Fibroblast of skin of back (primary cell): ENCODE results near the gene GSC2.

Experiments used
- DNase-seq: peaks from one replicate; pipeline ENCODE4 v3.0.0-alpha.2; 2013

Gene GSC2

GRCh38 chr22:19132693-19133400, 17.2 kb downstream of the GSC2 start:
- no peak for DNase-seq

- DNase-seq: no peak
Measured at GRCh38 chr22:19132153-19132552, 17.9 kb downstream of the GSC2 start.

DNA sequence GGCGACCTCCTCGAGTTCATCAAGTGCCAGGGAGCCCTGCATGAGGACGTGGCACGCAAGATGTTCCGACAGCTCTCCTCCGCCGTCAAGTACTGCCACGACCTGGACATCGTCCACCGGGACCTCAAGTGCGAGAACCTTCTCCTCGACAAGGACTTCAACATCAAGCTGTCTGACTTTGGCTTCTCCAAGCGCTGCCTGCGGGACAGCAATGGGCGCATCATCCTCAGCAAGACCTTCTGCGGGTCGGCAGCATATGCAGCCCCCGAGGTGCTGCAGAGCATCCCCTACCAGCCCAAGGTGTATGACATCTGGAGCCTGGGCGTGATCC, 18.4 kb downstream of the GSC2 start:
- DNase-seq: no peak

DNA sequence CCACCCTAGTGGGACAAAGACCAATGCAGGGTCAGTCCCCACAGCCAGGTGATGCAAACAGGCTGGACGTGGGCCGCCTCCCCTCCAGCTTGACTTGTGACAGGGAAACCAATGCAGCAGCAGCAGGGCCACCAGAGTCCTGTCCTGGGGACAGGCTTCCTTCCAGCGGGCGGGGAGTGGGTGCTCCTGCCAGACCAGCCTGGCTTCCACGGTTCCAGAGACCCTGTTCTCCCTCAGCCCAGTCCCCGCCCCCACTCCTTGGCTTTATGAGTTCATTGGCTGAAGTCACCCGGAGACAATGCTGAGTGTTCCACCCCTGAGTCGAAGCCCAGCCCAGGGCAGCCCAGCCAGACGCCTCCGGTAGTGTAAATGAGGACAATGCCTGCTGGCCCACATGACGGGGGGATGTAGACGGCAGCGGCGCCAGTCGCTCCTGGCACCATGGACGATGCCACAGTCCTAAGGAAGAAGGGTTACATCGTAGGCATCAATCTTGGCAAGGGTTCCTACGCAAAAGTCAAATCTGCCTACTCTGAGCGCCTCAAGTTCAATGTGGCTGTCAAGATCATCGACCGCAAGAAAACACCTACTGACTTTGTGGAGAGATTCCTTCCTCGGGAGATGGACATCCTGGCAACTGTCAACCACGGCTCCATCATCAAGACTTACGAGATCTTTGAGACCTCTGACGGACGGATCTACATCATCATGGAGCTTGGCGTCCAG, 19.0 kb downstream of the GSC2 start, which contains the start of gene TSSK2:
Gene TSSK2 (plus strand): TSS at position 350 of the 726 bp plus-strand sequence. CDS start 92 bp downstream, at position 442.
- DNase-seq: no peak

DNA sequence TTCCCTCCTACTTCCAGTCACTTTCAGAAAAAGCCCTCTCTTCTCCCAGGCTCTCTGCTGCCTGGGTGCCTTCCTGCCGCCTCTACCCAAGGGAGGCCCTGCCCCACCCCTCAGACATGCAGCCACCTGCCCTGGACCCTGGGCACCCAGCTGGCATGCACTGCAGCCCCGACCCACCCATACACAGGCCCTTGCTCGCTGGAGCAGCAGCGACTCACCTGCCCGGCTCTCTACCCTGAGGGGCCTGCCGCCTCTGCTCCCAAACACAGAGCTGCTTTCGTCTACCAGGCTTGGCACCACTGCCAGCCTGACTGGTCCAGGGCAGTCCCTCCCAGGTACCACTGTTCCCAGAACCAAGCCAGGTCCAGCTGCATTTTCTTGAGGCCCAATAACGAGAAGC, 20.2 kb downstream of the GSC2 start:
- no peak for DNase-seq

DNA sequence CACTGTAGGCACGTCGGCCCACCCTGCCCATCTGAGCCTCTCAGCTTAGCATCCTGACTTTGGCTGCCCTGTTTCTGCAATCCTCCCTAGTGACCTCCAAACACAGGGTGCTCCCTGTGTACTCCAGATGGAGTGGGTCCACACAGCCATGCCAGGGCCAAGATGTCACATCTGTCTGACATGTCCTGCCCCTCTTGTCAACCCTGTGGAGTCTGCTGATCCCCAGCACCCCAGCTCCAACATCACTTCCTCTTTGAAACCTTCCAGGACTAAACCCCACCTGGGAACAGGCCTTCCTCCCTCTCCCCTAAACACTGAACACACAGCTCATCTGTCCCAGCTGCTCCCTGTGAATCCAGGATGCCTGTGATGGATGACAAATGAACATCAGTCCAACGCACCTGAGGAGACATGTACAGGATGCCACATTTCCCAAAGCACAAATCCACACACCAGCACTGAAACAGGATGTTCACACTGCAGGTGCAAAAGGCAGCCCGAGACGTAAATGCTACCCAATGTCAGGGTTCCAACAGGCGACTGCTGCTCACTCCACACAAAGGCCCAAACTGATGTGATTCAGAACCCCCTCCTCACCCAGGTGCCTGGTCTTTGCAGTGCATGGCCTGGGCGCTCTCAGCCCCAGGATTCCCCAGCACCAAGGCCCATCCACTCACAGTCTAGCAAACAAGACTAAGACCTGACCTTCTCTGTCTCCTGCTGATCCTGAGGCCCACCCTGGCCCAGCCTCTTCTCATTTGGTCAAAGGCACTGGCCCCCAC, 21.0 kb downstream of the GSC2 start:
- no peak for DNase-seq

DNA sequence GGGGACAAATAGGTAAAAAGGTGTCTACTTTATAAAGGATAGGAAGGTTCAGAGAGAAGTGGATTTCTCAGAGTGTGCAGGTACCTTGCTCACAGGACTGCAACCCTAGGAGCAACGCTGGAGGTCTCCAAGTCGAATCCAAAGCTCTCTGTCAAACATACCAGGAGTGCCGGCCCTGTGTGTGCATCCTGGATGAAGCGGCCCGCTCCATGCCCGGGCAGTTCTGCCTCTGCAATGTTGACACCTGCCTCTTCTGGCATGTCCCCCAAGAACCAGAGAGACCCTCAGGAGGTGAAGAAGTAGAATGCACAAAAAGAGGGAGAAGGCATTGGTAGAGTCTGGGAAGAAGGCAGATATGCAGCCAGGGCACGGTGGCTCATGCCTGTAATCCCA, 22.1 kb downstream of the GSC2 start:
- no peak for DNase-seq

DNA sequence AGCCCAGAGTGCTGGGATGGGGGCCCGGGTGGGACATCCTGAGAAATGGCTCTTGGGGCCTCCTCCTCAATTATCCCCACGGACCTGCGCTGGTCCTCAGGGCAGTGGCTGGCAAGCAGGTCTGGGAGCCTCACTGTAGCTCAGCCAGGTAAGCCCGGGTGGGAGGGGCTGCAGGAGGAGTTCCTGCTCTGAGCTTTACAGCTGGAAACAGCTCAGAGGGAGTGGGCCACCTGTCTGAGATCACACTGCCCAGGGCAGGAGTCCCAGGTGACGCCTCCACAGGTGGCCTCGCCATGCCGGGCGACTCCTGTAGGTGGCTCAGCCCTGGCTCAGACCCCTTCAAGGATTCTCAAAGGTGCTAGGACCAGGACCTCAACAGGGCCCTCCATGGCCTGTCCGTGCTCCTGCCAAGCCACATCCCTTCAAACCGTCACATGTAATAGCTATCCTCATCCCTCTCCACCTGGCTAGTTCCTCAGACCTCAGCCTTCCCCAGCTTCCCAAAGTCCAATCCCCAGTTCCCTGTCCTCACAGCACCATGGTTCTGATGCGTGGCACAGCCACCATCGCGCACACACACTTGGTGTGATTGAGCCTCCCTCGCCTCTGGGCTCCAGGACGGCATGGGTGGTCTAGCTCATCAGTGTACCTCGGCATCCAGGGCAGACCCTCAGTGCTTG, 22.6 kb downstream of the GSC2 start:
- DNase-seq: no peak

GRCh38 chr22:19126309-19127273, 23.5 kb downstream of the GSC2 start:
- DNase-seq: no peak

DNA sequence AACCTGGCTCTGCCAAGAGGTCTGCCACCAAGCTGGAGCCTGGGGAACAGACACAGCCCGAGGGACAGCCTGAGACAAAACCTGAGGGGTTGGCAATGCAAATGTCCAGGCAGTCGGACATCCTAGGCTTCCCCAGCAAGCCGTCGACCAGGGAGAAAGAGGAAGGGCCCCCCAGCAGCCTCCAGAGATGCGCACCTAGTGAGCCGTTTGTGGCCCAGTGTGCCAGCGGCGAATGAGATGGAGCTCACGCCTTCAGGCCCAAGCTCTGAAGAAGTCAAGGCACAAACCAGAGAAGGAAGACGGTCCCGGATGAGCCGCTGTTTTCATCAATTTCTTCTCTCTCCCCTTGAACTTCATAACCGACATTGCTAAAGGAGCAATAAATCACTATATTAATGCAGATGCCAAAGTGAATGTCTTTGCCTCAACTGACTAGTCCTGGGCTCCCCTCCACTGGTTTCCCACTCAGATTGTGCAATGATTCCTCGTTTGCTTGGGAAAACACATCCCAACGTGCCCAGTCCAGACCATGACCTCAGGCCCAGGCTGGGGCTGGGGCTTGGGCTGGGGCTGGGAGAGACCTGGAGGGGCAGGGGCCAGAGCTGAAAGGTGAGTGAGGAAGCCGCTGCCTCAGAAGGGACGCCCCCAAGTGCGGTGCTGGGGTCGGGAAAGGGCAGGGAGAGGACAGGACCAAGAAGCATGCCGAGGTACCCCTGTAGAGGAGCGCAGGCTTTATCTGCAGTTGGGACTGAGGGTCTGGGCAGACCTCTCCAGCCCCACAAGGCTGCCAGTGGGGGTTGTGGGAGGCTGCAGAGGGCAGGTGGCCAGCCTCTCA, 24.4 kb downstream of the GSC2 start:
- DNase-seq: no peak

DNA sequence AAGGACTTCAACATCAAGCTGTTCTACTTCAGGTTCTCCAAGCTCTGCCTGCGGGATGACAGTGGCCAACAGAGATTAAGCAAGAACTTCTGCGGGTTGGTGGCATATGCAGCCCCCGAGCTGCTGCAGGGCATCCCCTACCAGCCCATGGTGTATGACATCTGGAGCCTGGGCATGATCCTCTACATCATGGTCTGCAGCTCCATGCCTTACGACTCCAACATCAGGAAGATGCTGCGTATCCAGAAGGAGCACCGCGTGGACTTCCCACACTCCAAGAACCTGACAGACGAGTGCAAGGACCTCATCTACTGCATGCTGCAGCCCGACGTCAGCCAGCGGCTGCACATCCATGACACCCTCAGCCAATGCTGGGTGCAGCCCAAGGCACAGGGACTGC, 25.1 kb downstream of the GSC2 start:
- DNase-seq: no peak

DNA sequence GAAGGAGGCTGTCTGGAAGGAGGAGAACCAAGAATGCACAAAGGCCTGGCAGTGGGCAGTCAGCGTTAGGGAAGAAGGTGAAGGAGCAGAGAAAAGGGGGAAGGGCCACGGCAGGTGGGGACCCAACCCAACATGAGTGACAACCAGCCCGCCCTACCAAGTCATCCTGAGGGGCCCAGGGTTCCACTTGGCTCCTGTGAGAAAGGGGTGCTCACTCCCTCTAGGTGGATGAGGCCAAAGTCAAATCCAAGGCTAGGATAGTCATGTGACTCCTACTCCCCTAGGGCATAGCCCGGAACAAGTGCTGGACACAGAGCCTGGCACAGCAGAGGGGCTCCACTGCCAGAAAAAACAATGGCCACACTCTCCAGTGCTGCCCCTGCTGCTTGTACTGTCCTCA, 25.7 kb downstream of the GSC2 start:
- DNase-seq: no peak

DNA sequence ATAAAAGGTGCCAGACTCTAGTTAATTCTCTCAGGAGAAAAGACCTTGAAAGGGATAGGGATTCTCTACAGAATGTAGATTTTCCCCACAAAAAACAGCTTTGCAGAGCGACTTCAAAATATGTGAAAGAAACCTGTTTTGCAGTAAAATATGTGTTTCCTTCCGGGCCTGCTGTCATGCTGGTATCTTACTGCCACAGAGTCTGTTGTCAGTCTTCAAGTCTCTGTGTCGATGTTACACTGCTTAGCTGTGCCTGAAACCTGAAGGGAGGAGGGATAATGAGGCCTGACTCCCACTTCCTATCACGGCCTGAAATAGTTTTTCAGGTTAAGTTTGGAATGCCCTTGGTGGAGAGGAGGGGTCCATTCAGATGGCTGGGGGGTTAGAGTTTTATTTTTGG, 26.2 kb downstream of the GSC2 start:
- no peak for DNase-seq

GRCh38 chr22:19122752-19123492, 27.2 kb downstream of the GSC2 start:
- peak; percentile 20 for DNase-seq

DNA sequence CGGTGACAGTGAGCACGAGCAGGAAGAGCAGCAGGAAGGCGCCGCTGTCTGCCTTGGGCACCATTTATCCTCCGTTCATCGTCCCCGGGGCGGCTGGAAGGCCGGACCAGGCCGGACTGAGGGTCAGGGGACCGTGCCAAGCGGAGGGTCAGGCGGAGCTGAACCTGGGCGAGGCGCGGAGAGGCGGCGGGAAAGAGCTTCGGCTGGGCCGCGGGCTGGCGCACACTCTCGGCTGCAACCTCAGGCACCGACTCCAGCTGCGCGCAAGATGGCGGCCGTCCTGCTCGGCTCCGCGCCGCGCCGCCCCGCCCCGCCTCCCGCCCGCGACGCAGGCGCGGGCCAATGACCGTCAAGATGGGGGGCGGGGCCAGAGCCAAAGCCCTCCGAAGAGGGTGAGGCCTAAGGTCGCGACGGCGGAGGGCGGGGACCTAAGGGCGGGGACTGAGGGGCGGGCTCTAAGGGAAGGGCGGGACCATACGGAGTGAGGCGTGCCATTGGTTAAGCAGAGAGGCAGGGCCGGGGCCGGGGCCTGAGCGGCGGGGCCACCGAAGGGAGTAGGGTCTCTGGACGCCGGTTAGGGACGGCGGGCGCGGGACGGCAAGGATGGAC, 27.8 kb downstream of the GSC2 start, which contains the start of gene DGCR2:
Gene DGCR2 (minus strand): TSS at position 270 of the 609 bp plus-strand sequence. CDS start 206 bp downstream, at position 64.
- peak; percentile 96 for DNase-seq

DNA sequence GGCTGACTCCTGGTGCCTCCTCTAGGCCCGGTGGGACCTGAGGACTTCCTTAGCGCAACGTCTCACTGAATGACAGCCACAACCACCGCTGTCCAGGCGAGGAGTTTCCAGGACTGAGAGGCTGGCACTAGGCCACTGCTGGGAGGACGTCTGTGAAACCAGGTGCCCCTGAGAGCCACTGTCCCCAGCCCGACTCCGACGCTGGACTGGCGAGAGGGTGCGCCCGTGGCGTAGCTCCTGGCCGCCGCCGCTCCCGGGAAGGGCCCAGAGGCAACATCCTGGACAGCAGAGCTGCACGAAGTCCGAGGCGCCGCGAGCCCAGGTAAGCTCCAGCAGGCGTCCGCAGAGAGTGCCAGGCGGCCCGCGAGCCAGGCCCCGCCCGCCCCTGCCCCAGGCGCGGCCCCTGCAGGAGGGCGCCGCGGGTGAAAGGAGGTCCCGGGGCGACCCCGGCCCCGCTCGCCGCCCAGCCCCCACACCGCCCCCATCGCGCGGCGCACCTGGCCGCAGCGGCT, 28.4 kb downstream of the GSC2 start:
- DNase-seq: peak; percentile 46

GRCh38 chr22:19120829-19121630, 29.1 kb downstream of the GSC2 start:
- DNase-seq: peak; percentile 34

- no peak for DNase-seq
Measured at GRCh38 chr22:19119949-19120348, 30.1 kb downstream of the GSC2 start.
